Mesenchymal stem cell (in vitro differentiated cells and primary cell): ENCODE measurements around the gene GREM2.

Experiments used
- DNase-seq: peaks from one replicate; pipeline ENCODE4 v3.0.0-alpha.2; 2013
- H2AFZ ChIP-seq: one replicate; pipeline ENCODE4 v1.6.1; 2013; ENCODE audit warnings: low read depth, mild to moderate bottlenecking, control low read depth, inconsistent platforms, low read length, moderate library complexity
- H2AK5ac ChIP-seq: 2 replicates; pipeline ENCODE4 v1.6.1; 2013; ENCODE audit warnings: low read length, moderate library complexity, mild to moderate bottlenecking, inconsistent platforms; ENCODE audit not compliant: severe bottlenecking
- H2BK120ac ChIP-seq: one replicate; pipeline ENCODE4 v1.6.1; 2013; ENCODE audit warnings: low read depth, mild to moderate bottlenecking, inconsistent platforms, low read length, moderate library complexity
- H2BK12ac ChIP-seq, 2 experiments: one replicate each; pipeline ENCODE4 v1.6.1; 2013; ENCODE audit warnings: inconsistent platforms in 2 of 2, low read length in 2 of 2, mild to moderate bottlenecking in 2 of 2, moderate library complexity in 2 of 2, control low read depth in 1 of 2
- H2BK15ac ChIP-seq: one replicate; pipeline ENCODE4 v1.6.1; 2013; ENCODE audit warnings: mild to moderate bottlenecking, low read depth, inconsistent platforms; ENCODE audit not compliant: poor library complexity, severe bottlenecking
- H2BK5ac ChIP-seq: 2 replicates; pipeline ENCODE4 v1.6.1; 2013; ENCODE audit warnings: low read depth, mild to moderate bottlenecking, low read length, control low read depth, inconsistent platforms; ENCODE audit not compliant: poor library complexity, severe bottlenecking
- H3K14ac ChIP-seq, 2 experiments: one replicate each; pipeline ENCODE4 v1.6.1; 2013; ENCODE audit warnings: inconsistent platforms in 2 of 2, low read length in 2 of 2, control low read depth in 1 of 2, mild to moderate bottlenecking in 1 of 2, moderate library complexity in 1 of 2
- H3K18ac ChIP-seq, 2 experiments: one replicate each; pipeline ENCODE4 v1.6.1; 2013; ENCODE audit warnings: inconsistent platforms in 2 of 2, low read length in 2 of 2, control low read depth in 1 of 2, low read depth in 1 of 2, mild to moderate bottlenecking in 1 of 2
- H3K23ac ChIP-seq, 2 experiments: one replicate each; pipeline ENCODE4 v1.6.1; 2013; ENCODE audit warnings: inconsistent platforms in 2 of 2, low read length in 2 of 2, mild to moderate bottlenecking in 2 of 2, moderate library complexity in 2 of 2, control low read depth in 1 of 2
- H3K27ac ChIP-seq: 2 replicates; pipeline ENCODE4 v1.5.1; 2013; ENCODE audit warnings: mild to moderate bottlenecking, moderate library complexity, low read length, control low read depth, inconsistent platforms; ENCODE audit not compliant: poor library complexity, severe bottlenecking
- H3K27me3 ChIP-seq, 2 experiments: 2 replicates each; pipeline versions ENCODE4 v1.6.1 to v1.7.0; 2013; ENCODE audit warnings: low read length in 2 of 2, mild to moderate bottlenecking in 2 of 2, moderate library complexity in 2 of 2, control low read depth in 1 of 2, inconsistent platforms in 1 of 2; ENCODE audit not compliant: control insufficient read depth in 1 of 2, insufficient read depth in 1 of 2
- H3K36me3 ChIP-seq, 2 experiments: 2 replicates each; pipeline versions ENCODE4 v1.6.1 to v1.7.0; 2013; ENCODE audit warnings: low read length in 2 of 2, control low read depth in 1 of 2, inconsistent platforms in 1 of 2, low read depth in 1 of 2, mild to moderate bottlenecking in 1 of 2; ENCODE audit not compliant: insufficient read depth in 2 of 2, control insufficient read depth in 1 of 2
- H3K4ac ChIP-seq, 2 experiments: one replicate each; pipeline ENCODE4 v1.6.1; 2013; ENCODE audit warnings: inconsistent platforms in 2 of 2, low read length in 2 of 2, mild to moderate bottlenecking in 2 of 2, moderate library complexity in 2 of 2, control low read depth in 1 of 2, low read depth in 1 of 2
- H3K4me1 ChIP-seq: 2 replicates; pipeline ENCODE4 v1.6.1; 2013; ENCODE audit warnings: low read depth, low read length, control low read depth; ENCODE audit not compliant: control insufficient read depth, insufficient read depth
- H3K4me2 ChIP-seq: 2 replicates; pipeline ENCODE4 v1.6.1; 2013; ENCODE audit warnings: low read length, mild to moderate bottlenecking, inconsistent platforms; ENCODE audit not compliant: poor library complexity, severe bottlenecking
- H3K4me3 ChIP-seq, 2 experiments: 2 replicates each; pipeline versions ENCODE4 v1.5.1 to v1.7.0; 2013; ENCODE audit warnings: low read length in 2 of 2, mild to moderate bottlenecking in 2 of 2, control low read depth in 1 of 2, low read depth in 1 of 2; ENCODE audit not compliant: insufficient read depth in 1 of 2
- H3K79me1 ChIP-seq: replicated peaks from 2 replicates; pipeline ENCODE4 v1.6.1; 2013; ENCODE audit warnings: mild to moderate bottlenecking, control low read depth, low read length, inconsistent platforms; ENCODE audit not compliant: poor library complexity, severe bottlenecking
- H3K9ac ChIP-seq: 2 replicates; pipeline ENCODE4 v1.7.0; 2013; ENCODE audit warnings: mild to moderate bottlenecking, low read length, moderate library complexity
- H3K9me3 ChIP-seq: 2 replicates; pipeline ENCODE4 v1.7.0; 2013; ENCODE audit warnings: mild to moderate bottlenecking, low read length; ENCODE audit not compliant: control insufficient read depth
- H4K8ac ChIP-seq: one replicate; pipeline ENCODE4 v1.6.1; 2013; ENCODE audit warnings: inconsistent platforms, mild to moderate bottlenecking, low read length, moderate library complexity
- H4K91ac ChIP-seq: one replicate; pipeline ENCODE4 v1.6.1; 2013; ENCODE audit warnings: mild to moderate bottlenecking, low read length, inconsistent platforms
- WGBS: methylation state at CpG from one replicate; pipeline ENCODE4 v1.1.7; 2013; ENCODE audit warnings: mixed read lengths; 5-methylcytosine and 5-hydroxymethylcytosine counted together

The GREM2 gene

DNA sequence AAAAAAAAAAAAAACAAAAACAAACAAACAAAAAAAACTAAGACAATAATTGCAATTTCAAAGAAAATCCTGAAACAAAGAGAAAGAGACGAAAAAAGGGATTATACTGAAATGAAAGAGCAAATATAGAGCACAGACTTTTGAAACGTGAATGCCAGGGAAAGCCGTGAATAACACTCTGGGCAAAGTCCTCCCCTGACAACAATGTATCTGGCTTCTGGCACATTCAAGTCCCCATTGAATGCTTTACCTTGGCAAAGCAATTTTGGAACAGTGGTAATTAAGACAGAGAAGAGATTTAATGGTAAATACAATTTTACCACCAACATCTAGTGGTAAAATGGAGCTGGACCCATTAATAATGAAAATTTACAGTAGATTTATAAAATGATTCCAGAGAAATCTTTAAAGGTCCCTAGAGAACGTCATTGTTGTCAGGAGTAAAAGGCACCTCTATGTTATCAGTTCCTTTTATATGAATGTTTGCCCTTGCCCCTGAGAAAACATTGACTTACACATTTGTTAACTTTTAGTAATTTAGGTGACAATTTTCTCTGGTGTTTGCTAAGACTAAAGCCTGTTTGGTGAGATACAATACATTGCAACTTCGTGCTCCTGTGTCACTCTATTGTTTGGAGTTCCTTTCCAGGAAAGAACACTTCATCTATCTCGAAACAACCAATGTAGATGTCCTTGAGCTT lies 89.7 kb downstream of the GREM2 start:
- H3K9ac ChIP-seq, result no peak overlapping the region
- no peak overlapping the region for H2BK12ac ChIP-seq
- no peak overlapping the region for H3K23ac ChIP-seq
- H3K4me2 ChIP-seq, result no peak overlapping the region
- no peak overlapping the region for H2BK15ac ChIP-seq
- DNase-seq, result no peak
- H3K4me3 ChIP-seq, result no peak overlapping the region
- no peaks in the 10 kb centered on the region for H3K79me1 ChIP-seq
- peaks cover 0 to 36% of the 10 kb centered on the region in 2 experiments for H3K36me3 ChIP-seq
- no peaks in the 10 kb centered on the region for H3K4me1 ChIP-seq
- H4K91ac ChIP-seq, result no peak overlapping the region
- H4K8ac ChIP-seq, result no peak overlapping the region
- H3K9me3 ChIP-seq, result no peaks in the 10 kb centered on the region
- no peaks in the 10 kb centered on the region for H3K27me3 ChIP-seq
- no peak overlapping the region for H3K14ac ChIP-seq
- H3K27ac ChIP-seq, result no peak overlapping the region
- no peak overlapping the region for H2AFZ ChIP-seq
- H3K4ac ChIP-seq, result no peak overlapping the region
- no peak overlapping the region for H2BK120ac ChIP-seq
- WGBS, result 80% methylated on average over 4 of the region's 6 CpGs
- no peak overlapping the region for H3K18ac ChIP-seq
- H2BK5ac ChIP-seq, result no peak overlapping the region
- H2AK5ac ChIP-seq, result no peak overlapping the region

DNA sequence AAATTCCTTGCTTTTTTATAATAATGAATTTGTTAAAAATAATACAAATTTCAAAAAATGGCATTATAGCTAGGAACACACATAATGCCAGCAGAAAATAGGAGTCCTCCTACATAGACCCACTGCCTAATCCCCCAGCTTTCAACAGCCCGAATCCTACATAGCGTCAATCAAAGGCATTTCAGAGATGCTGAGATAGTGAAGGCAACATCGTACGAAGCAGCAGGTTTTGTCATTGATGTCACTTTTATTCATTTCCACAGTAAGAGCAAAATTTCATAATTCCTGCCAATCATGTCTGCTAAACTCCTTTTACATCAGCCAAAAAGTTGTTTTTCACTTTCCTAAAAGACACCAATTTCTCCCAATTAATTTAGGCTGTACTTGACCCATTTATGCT lies 94.1 kb downstream of the GREM2 start:
- peaks cover 4% of the 10 kb centered on the region for H3K4me1 ChIP-seq
- no peak overlapping the region for H3K23ac ChIP-seq
- no peak overlapping the region for H3K4ac ChIP-seq
- peaks cover 0 to 11% of the 10 kb centered on the region in 2 experiments for H3K36me3 ChIP-seq
- no peak overlapping the region for H4K8ac ChIP-seq
- H2BK5ac ChIP-seq, result no peak overlapping the region
- H3K79me1 ChIP-seq, result no peaks in the 10 kb centered on the region
- H3K9ac ChIP-seq, result no peak overlapping the region
- no peak overlapping the region for H2AFZ ChIP-seq
- H3K27ac ChIP-seq, result no peak overlapping the region
- H3K27me3 ChIP-seq, result no peaks in the 10 kb centered on the region
- DNase-seq, result no peak
- no peak overlapping the region for H2BK12ac ChIP-seq
- no peak overlapping the region for H3K14ac ChIP-seq
- no peak overlapping the region for H3K4me3 ChIP-seq
- H3K18ac ChIP-seq, result no peak overlapping the region
- no peak overlapping the region for H2BK120ac ChIP-seq
- H4K91ac ChIP-seq, result no peak overlapping the region
- 91% methylated on average over 4 of the region's 4 CpGs for WGBS
- H3K9me3 ChIP-seq, result no peaks in the 10 kb centered on the region
- H2AK5ac ChIP-seq, result no peak overlapping the region
- H2BK15ac ChIP-seq, result no peak overlapping the region
- no peak overlapping the region for H3K4me2 ChIP-seq

DNA sequence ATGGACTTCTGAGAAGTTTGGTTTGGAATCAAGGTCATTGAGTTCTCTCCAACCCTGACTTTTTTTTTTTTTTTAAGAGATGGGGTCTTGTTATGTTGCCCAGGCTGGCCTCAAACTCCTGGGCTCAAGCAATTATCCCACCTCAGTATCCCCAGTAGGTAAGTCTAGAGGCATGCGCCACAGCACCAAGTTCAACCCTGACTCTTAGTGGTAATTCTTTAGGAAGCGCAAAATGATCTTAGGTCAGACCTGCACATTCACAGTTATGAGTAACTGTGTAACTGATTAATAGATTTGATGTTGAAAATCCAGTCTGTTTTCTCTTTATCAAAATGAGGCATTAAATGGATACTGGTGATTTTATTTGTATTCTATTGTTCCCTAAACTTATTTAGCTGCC lies 95.9 kb downstream of the GREM2 start:
- H2BK15ac ChIP-seq, result no peak overlapping the region
- H3K4me2 ChIP-seq, result no peak overlapping the region
- H3K9me3 ChIP-seq, result no peaks in the 10 kb centered on the region
- peaks cover 0 to 4% of the 10 kb centered on the region in 2 experiments for H3K36me3 ChIP-seq
- H3K79me1 ChIP-seq, result no peaks in the 10 kb centered on the region
- no peak overlapping the region for H2AFZ ChIP-seq
- peak overlapping the region; percentile 73 for H2AK5ac ChIP-seq
- no peak overlapping the region for H2BK120ac ChIP-seq
- H3K4me1 ChIP-seq, result peaks cover 4% of the 10 kb centered on the region
- WGBS, result 100% methylated on average over 1 of the region's 2 CpGs
- H3K23ac ChIP-seq, result no peak overlapping the region
- no peak overlapping the region for H3K18ac ChIP-seq
- H3K4ac ChIP-seq, result no peak overlapping the region
- H4K8ac ChIP-seq, result no peak overlapping the region
- no peak for DNase-seq
- no peak overlapping the region for H3K4me3 ChIP-seq
- H3K9ac ChIP-seq, result no peak overlapping the region
- H3K27me3 ChIP-seq, result no peaks in the 10 kb centered on the region
- H3K14ac ChIP-seq, result no peak overlapping the region
- peak overlapping the region; percentile 92 for H2BK5ac ChIP-seq
- no peak overlapping the region for H2BK12ac ChIP-seq
- H3K27ac ChIP-seq, result peak overlapping the region; percentile 91
- no peak overlapping the region for H4K91ac ChIP-seq

GRCh38 chr1:240515505-240515904 lies 96.5 kb downstream of the GREM2 start:
- Histone ChIP-seq H3K27me3 (no peaks in the 10 kb centered on the region), H3K14ac (no peak overlapping the region), H2AFZ (no peak overlapping the region), H3K36me3 (peaks cover 0 to 4% of the 10 kb centered on the region in 2 experiments), H3K9ac (no peak overlapping the region), H2BK120ac (no peak overlapping the region), H3K4ac (no peak overlapping the region), H2BK15ac (no peak overlapping the region), H3K4me2 (peak overlapping the region; percentile 33), H2BK5ac (peak overlapping the region; percentile 92), H2AK5ac (no peak overlapping the region), H3K9me3 (no peaks in the 10 kb centered on the region), H3K4me1 (peaks cover 4% of the 10 kb centered on the region), H4K8ac (no peak overlapping the region), H3K23ac (no peak overlapping the region), H2BK12ac (no peak overlapping the region), H3K79me1 (no peaks in the 10 kb centered on the region), H4K91ac (no peak overlapping the region), H3K4me3 (no peak overlapping the region), H3K18ac (no peak overlapping the region), H3K27ac (peak overlapping the region; percentile 91)
- WGBS, result 7% methylated on average over 1 of the region's 1 CpG
- peak; percentile 24 for DNase-seq
